IMR-90 (cell line): ENCODE data around the gene SNX5. TPM values are rescaled to one million over a fixed set of nuclear protein-coding genes. Genes with fewer than 3 reads are reported as not detected.

Experiments
- ATAC-seq: fragments of 200-7000 bp; cut with Tn5 transposase; 2 replicates; pipeline ENCODE4 v1.9.1; 2020; ENCODE audit warnings: low read depth, mild to moderate bottlenecking, moderate library complexity
- BruUV-seq: library from RNA; stranded (reverse); fragments of 400-500 nt; replicated peaks from 2 replicates; lab custom pipeline; 2021; lab: Mats Ljungman, UMichigan
- CTCF ChIA-PET: fragments of 300-600 bp; formaldehyde crosslinking; extraction: SDS; loops from one replicate; lab custom pipeline; 2021; ENCODE audit warnings: antibody characterized with exemption; lab: Yijun Ruan, JAX
- POLR2A ChIA-PET: fragments of 300-600 bp; sonication (Branson Sonifier 250); formaldehyde crosslinking; loops from one replicate; lab custom pipeline; 2022; ENCODE audit warnings: antibody characterized with exemption; ENCODE audit not compliant: unreplicated experiment; lab: Charles Lee
- DNase-seq: peaks from one replicate; pipeline ENCODE4 v3.0.0; 2013
- H2AFZ ChIP-seq: replicated peaks from 2 replicates; pipeline ENCODE3; 2013; ENCODE audit warnings: low read length, mild to moderate bottlenecking; ENCODE audit not compliant: poor library complexity
- H2AK5ac ChIP-seq: 2 replicates; pipeline ENCODE4 v1.6.1; 2013; ENCODE audit warnings: low read depth, low read length, inconsistent platforms
- H2AK9ac ChIP-seq: replicated peaks from 2 replicates; pipeline ENCODE3; 2013; ENCODE audit warnings: mild to moderate bottlenecking, low read depth, low read length, moderate library complexity; ENCODE audit not compliant: poor library complexity
- H2BK120ac ChIP-seq: 2 replicates; pipeline ENCODE4 v1.6.1; 2013; ENCODE audit warnings: low read depth, low read length, inconsistent platforms
- H2BK15ac ChIP-seq: 3 replicates; pipeline ENCODE4 v1.6.1; 2013; ENCODE audit warnings: low read depth, low read length, inconsistent platforms
- H2BK20ac ChIP-seq: 2 replicates; pipeline ENCODE4 v1.6.1; 2013; ENCODE audit warnings: low read depth, mild to moderate bottlenecking, inconsistent platforms, low read length, moderate library complexity
- H2BK5ac ChIP-seq: 2 replicates; pipeline ENCODE4 v1.6.1; 2013; ENCODE audit warnings: mild to moderate bottlenecking, low read depth, low read length, inconsistent platforms; ENCODE audit not compliant: poor library complexity, severe bottlenecking
- H3K14ac ChIP-seq: replicated peaks from 2 replicates; pipeline ENCODE4 v1.6.1; 2013; ENCODE audit warnings: low read depth, low read length, inconsistent platforms
- H3K18ac ChIP-seq: 2 replicates; pipeline ENCODE4 v1.6.1; 2013; ENCODE audit warnings: low read depth, low read length, control low read depth
- H3K23ac ChIP-seq: 2 replicates; pipeline ENCODE4 v1.6.1; 2013; ENCODE audit warnings: low read depth, low read length, inconsistent platforms
- H3K27ac ChIP-seq: 2 replicates; pipeline ENCODE4 v1.5.1; 2013; ENCODE audit warnings: mild to moderate bottlenecking, control low read depth, low read length; ENCODE audit not compliant: insufficient read depth
- H3K27me3 ChIP-seq: 2 replicates; pipeline ENCODE4 v1.6.1; 2013; ENCODE audit warnings: low read length; ENCODE audit not compliant: control insufficient read depth, insufficient read depth
- H3K36me3 ChIP-seq: 2 replicates; pipeline ENCODE4 v1.6.1; 2013; ENCODE audit warnings: low read length, mixed read lengths; ENCODE audit not compliant: control insufficient read depth, insufficient read depth
- H3K4ac ChIP-seq: 2 replicates; pipeline ENCODE4 v1.6.1; 2013; ENCODE audit warnings: low read depth, low read length, inconsistent platforms
- H3K4me1 ChIP-seq: 2 replicates; pipeline ENCODE4 v1.6.1; 2013; ENCODE audit warnings: low read length, mixed read lengths; ENCODE audit not compliant: control insufficient read depth, insufficient read depth
- H3K4me2 ChIP-seq: 2 replicates; pipeline ENCODE4 v1.6.1; 2013; ENCODE audit warnings: low read depth, mild to moderate bottlenecking, control low read depth, low read length, moderate library complexity
- H3K4me3 ChIP-seq: 2 replicates; pipeline ENCODE4 v1.5.1; 2013; ENCODE audit warnings: low read depth, mild to moderate bottlenecking, control low read depth, low read length, moderate library complexity; ENCODE audit not compliant: insufficient read depth
- H3K56ac ChIP-seq: 2 replicates; pipeline ENCODE4 v1.6.1; 2013; ENCODE audit warnings: low read length, inconsistent platforms; ENCODE audit not compliant: insufficient read depth; ENCODE audit errors: extremely low read depth
- H3K79me1 ChIP-seq, 2 experiments: 2 replicates each; pipeline ENCODE4 v1.6.1; 2013; ENCODE audit warnings: low read length in 2 of 2, inconsistent platforms in 1 of 2, low read depth in 1 of 2
- H3K9ac ChIP-seq: 2 replicates; pipeline ENCODE4 v1.6.1; 2013; ENCODE audit warnings: low read depth, low read length, control low read depth
- H3K9me1 ChIP-seq: 2 replicates; pipeline ENCODE4 v1.6.1; 2013; ENCODE audit warnings: low read length, inconsistent platforms; ENCODE audit not compliant: insufficient read depth
- H3K9me3 ChIP-seq: 2 replicates; pipeline ENCODE4 v1.6.1; 2013; ENCODE audit warnings: low read length; ENCODE audit not compliant: control insufficient read depth, insufficient read depth
- H4K20me1 ChIP-seq: 2 replicates; pipeline ENCODE4 v1.6.1; 2013; ENCODE audit warnings: low read length, inconsistent platforms; ENCODE audit not compliant: insufficient read depth
- H4K5ac ChIP-seq: 2 replicates; pipeline ENCODE4 v1.6.1; 2013; ENCODE audit warnings: mild to moderate bottlenecking, low read depth, low read length, control low read depth
- H4K8ac ChIP-seq, 2 experiments: 2 replicates each; pipeline ENCODE4 v1.6.1; 2013; ENCODE audit warnings: low read depth in 2 of 2, low read length in 2 of 2, control low read depth in 1 of 2, inconsistent platforms in 1 of 2
- H4K91ac ChIP-seq: 2 replicates; pipeline ENCODE4 v1.6.1; 2013; ENCODE audit warnings: low read depth, low read length, inconsistent platforms; ENCODE audit not compliant: insufficient read depth
- CHD1 ChIP-seq: IDR thresholded peaks from 2 replicates; pipeline ENCODE4 v1.6.1; 2012; ENCODE audit warnings: low read depth, low read length, improper control_type of control experiment
- WGBS, 2 experiments: methylation state at CpG; one replicate each; pipeline versions ENCODE4 v1.1.5 to v1.1.7; 2013; ENCODE audit warnings: missing lambda C conversion rate in 2 of 2; ENCODE audit not compliant: insufficient read length in 1 of 2; ENCODE audit errors: extremely low coverage in 2 of 2; 5-methylcytosine and 5-hydroxymethylcytosine counted together
- dilution Hi-C: fragments of 300-500 bp; cut with HindIII; formaldehyde crosslinking; loops from one replicate; pipeline ENCODE4 v1.14.3; 2018; ENCODE audit warnings: low sequenced_read_pairs; ENCODE audit not compliant: unreplicated experiment
- in situ Hi-C: fragments of 300-500 bp; cut with MboI; formaldehyde crosslinking; loops from 3 replicates; pipeline ENCODE4 v1.14.3; 2019; ENCODE audit warnings: low sequenced_read_pairs, inconsistent platforms, mixed read lengths
- intact Hi-C: fragments of 100-400 bp; cut with micrococcal nuclease; formaldehyde crosslinking; loops from 2 replicates; pipeline ENCODE4 v1.10.0; 2022
- polyA plus RNA-seq, 3 experiments: library from polyadenylated mRNA; depleted of rRNA; stranded (reverse); fragments of >200 nt; gene quantifications; 2 replicates each; pipeline ENCODE4 v1.2.3, GENCODE V29; 2012; ENCODE audit warnings: low replicate concordance in 1 of 3
- total RNA-seq: library from RNA; depleted of rRNA; stranded (reverse); fragments of >200 nt; gene quantifications from 2 replicates; pipeline ENCODE4 v1.2.3, GENCODE V29; 2012

SNX5 gene
- total and polyA plus RNA-seq, 2 of the 4 experiments (the other 2 are of a cell fraction), result 65.4 to 92.8 TPM

DNA sequence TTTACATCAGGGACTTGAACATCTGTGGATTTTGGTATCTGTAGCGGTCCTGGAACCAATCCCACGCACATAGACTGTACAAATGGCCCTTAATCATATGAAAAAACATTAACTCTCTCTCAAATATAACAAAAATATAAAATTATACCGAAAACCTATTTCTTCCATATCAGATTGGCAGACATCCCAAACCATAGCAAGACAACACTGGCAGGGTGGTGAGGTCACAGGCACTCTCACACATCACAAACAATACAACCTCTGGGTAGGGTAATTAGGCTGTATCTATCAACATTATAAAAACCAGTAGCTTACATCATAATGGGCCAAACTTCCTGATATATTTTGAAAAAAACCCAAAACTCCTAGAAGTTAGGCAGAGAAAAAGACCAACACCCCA is 48.2 kb upstream of the SNX5 start:
- WGBS, 2 experiments, result 60 to 100% methylated on average over 1 to 2 of the region's 3 CpGs
- Histone ChIP-seq H4K5ac (no peak overlapping the region), H4K91ac (no peak overlapping the region), H3K9me3 (no peaks in the 10 kb centered on the region), H2AK5ac (no peak overlapping the region), H3K23ac (no peak overlapping the region), H3K79me1 (no peaks in the 10 kb centered on the region), H3K14ac (no peak overlapping the region), H3K36me3 (no peaks in the 10 kb centered on the region), H3K27ac (no peak overlapping the region), H2BK120ac (no peak overlapping the region), H2BK5ac (no peak overlapping the region), H3K4me1 (no peaks in the 10 kb centered on the region), H3K9me1 (no peaks in the 10 kb centered on the region), H3K56ac (no peak overlapping the region), H3K4me2 (no peak overlapping the region), H2BK20ac (no peak overlapping the region), H3K9ac (no peak overlapping the region), H4K8ac (no peak overlapping the region), H3K4ac (no peak overlapping the region), H3K4me3 (no peak overlapping the region), H2AFZ (no peak overlapping the region), H2BK15ac (no peak overlapping the region), H4K20me1 (no peaks in the 10 kb centered on the region), H3K27me3 (peaks cover 7% of the 10 kb centered on the region; the same call in 1 of the 2 replicates), H3K18ac (no peak overlapping the region), H2AK9ac (no peak overlapping the region)
- DNase-seq (no peak), ATAC-seq (no peak)
- dilution Hi-C loops, result no loop called here
- ChIA-PET CTCF (no interaction called here), POLR2A (no interaction called here)
- in situ Hi-C loops, result no loop called here
- intact Hi-C loops, result no loop called here
- no peak for TF ChIP-seq CHD1
- no TSS peak for BruUV-seq
